ENCODE results near the gene CYTH2.
"Not testable (repeated sequence)": the region's sequence is repeated elsewhere in the genome, so short reads cannot be mapped to it uniquely, and the experiment has no call there.

The CYTH2 gene

DNA sequence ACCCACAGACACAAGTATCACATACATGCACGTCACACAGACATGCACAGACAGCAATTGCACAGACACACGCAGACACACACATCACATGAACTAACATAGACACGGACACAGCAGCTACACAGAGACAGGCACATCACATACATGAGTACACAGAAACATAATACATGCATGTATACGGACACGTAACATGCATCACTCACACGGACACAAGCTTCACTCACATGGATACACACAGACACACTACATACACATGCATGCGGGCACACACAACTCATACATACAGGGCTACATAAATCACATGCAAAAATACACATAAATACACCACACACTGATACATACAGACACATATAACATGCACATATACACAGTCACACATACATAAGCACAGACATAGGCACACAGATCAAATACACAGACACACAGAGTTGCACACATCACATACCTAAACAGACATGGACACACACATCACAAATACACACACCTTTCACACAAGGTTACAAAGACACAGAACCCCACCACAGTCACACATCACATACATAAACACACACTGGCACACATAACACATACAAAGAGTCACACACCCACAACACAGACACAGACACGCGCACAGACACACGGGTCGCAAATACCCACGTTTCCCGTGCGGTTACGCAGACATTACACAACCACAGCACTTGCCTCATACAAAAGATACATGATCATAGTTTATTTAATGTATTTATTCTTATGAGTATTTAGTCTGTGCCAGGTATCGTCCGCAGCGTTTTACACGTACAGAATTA lies 43.5 kb downstream of the CYTH2 start:
- DNase-seq (ENCODE audit: low spot score) = no peak

GRCh38 chr19:48513289-48514122 lies 44.3 kb downstream of the CYTH2 start:
- DNase-seq (ENCODE audit: low spot score) = peak; percentile 89

DNA sequence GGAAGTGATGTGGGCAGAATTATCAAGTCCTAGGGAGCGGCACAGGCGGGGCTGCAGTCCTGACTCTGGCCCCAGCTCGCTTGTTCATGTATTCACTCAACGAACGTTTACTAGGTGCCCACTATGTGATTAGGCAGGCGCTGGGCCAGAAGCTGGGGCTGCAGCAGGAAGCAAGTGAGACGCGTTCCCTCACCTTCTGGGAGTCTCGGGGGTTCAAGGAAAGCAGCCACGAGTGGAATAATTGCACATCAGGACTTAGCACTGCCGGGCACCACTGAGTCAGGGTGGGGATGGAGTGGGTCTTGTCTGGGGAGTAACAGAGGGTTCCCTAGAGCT lies 44.9 kb downstream of the CYTH2 start:
- no peak for DNase-seq (ENCODE audit: low spot score)

DNA sequence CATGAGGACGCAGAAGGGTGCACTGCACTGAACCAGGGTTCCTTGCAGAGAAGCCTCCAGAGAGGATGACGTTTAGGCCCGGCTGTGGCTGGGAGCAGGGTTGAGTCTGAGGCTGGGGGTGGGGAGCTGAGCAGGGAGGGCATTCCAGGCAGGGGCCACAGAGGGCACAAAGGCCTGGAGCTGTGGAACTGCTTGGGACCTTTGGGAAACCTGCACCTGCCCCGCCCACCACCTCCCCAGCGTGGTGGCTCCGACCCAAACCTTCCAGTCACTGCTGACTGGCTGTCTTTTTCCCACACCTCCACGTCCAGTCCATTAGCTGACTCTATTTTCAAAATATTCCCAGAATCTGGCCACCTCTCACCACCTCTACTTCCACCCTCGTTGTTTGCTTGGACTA lies 47.4 kb downstream of the CYTH2 start:
- no peak for DNase-seq (ENCODE audit: low spot score)

DNA sequence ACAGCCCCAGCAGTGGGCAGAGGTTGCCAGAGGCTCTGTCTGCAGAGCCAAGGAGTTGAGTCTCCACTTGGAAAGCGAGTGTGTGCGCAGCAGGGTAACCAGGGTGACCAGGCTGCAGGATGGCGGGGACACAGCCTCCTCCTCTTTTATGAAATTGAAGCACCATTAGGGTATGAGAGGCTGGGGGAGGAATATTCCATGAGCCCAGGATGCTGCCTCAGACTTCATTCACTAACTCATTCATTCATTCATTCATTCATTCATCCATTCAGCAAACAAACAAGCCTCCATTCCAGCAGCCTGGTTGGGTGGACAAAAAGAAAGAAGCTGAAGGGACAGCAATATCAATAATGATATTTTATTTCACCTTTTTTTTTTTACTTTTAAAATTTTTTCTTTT lies 49.0 kb downstream of the CYTH2 start:
- DNase-seq (ENCODE audit: low spot score) = no peak

DNA sequence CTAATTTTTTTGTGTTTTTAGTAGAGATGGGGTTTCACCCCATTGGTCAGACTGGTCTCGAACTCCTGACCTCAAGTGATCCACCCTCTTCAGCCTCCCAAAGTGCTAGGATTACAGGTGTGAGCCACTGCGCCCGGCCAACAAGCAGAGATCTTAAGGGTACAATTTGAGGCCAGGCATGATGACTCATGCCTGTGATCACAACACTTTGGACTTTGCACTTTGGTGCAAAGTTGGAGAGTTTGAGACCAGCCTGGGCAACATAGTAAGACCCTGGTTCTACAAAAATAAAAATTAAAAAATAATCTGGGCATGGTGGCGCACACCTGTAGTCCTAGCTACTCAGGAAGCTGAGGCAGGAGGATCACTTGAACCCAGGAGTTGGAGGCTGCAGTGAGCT lies 50.3 kb downstream of the CYTH2 start:
- not testable (repeated sequence) for DNase-seq (ENCODE audit: low spot score)

DNA sequence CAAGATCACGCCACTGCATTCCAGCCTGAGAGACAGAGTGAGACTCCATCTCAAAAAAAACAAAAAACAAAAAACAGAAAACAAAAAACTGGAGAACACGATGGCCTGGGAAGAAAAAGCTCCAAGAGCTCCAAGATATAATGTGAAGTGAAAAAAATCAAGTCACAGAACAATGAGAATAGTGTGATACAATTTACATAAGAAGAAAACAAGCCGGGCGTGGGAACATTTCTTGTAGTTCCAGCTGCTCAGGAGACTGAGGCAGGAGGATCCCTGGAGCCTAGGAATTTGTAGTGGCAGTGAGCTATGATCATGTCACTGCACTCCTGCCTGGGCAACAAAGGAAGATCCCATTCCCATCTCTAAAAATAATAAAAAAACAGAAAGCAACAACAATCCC lies 51.0 kb downstream of the CYTH2 start:
- no peak for DNase-seq (ENCODE audit: low spot score)

DNA sequence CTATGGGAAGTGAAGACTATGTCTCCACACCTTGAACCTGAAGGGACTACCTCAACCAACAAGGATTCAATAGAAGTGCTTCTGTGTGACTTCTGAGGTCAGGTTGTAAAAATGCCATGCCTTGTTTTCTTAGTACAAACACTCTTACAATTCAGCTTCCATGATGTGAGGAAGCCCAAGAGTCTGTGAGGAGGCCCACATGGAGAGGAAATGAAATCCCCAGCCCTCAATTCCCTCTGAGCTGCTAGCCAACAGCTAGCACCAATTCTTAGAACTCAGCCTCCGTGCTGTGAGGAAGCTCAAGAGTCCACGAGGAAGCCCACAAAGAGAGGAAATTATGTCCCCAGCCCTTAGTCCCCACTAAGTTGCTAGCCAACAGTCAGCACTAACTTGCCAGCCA lies 55.1 kb downstream of the CYTH2 start:
- DNase-seq (ENCODE audit: low spot score) = no peak

- DNase-seq (ENCODE audit: low spot score) = no peak
Observed at GRCh38 chr19:48524732-48525131, 55.6 kb downstream of the CYTH2 start.

GRCh38 chr19:48529156-48529555 lies 60.0 kb downstream of the CYTH2 start:
- no peak for DNase-seq (ENCODE audit: low spot score)

GRCh38 chr19:48530066-48530720 lies 61.0 kb downstream of the CYTH2 start:
- DNase-seq (ENCODE audit: low spot score) = no peak

DNA sequence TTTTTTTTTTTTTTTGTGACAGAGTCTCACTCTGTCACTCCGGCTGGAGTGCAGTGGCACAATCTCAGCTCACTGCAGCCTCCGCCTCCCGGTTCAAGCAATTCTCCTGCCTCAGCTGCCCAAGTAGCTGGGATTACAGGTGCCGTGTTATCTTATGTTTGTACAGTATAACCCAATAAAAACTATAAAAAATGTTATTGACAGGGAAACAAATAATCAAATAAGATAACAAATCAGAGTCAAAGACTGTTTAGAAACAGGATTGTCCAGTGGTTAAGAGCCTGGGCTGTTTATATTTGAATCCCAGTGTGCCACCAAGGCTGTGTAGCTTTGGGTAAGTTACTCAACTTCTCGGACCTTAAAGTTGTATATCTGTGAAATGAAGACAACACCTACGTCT lies 61.6 kb downstream of the CYTH2 start:
- no peak for DNase-seq (ENCODE audit: low spot score)
